NT2/D1 (cell line): Measurements from ENCODE around the gene WNT3A.

Experiments used
- SUZ12 ChIP-seq: IDR thresholded peaks from 2 replicates; pipeline ENCODE4 v1.6.1; 2011; ENCODE audit not compliant: insufficient read length, insufficient read depth; ENCODE audit errors: extremely low read depth
- YY1 ChIP-seq: IDR thresholded peaks from 2 replicates; pipeline ENCODE4 v1.6.1; 2011; ENCODE audit not compliant: insufficient read length, insufficient read depth
- ZNF274 ChIP-seq: IDR thresholded peaks from 2 replicates; pipeline ENCODE4 v1.6.1; 2011; ENCODE audit warnings: mild to moderate bottlenecking, low read depth, low read length

- TF ChIP-seq YY1 (no peak), SUZ12 (no peak), ZNF274 (no peak)
Observed at GRCh38 chr1:228039986-228040385, 33.2 kb downstream of the WNT3A start.
